DOHH2 (cell line): ENCODE measurements around the gene HBP1.
"Not testable (repeated sequence)": the region's sequence is repeated elsewhere in the genome, so short reads cannot be mapped to it uniquely, and the experiment has no call there.

ENCODE experiments used
- H3F3A ChIP-seq: fragments of 200-600 bp; sonication (generic), shearing (Covaris generic); 2 replicates; pipeline ENCODE4 v1.6.0; 2016; ENCODE audit warnings: antibody characterized with exemption, mild to moderate bottlenecking; ENCODE audit not compliant: control insufficient read depth, insufficient read depth
- H3K27ac ChIP-seq: fragments of 200-600 bp; sonication (generic); 2 replicates; pipeline ENCODE4 v1.5.1; 2014; ENCODE audit warnings: low read depth, mild to moderate bottlenecking, low read length, moderate library complexity
- H3K27me3 ChIP-seq: fragments of 200-600 bp; sonication (generic); 2 replicates; pipeline ENCODE4 v1.6.1; 2014; ENCODE audit warnings: mild to moderate bottlenecking, low read length, mixed read lengths; ENCODE audit not compliant: control insufficient read depth
- H3K36me3 ChIP-seq: fragments of 200-600 bp; sonication (generic); 2 replicates; pipeline ENCODE4 v1.6.1; 2014; ENCODE audit warnings: mild to moderate bottlenecking, low read length, moderate library complexity, mixed read lengths; ENCODE audit not compliant: control insufficient read depth
- H3K4me1 ChIP-seq: fragments of 200-600 bp; sonication (generic); 2 replicates; pipeline ENCODE4 v1.6.1; 2014; ENCODE audit warnings: mild to moderate bottlenecking, low read length, mixed read lengths; ENCODE audit not compliant: control insufficient read depth
- H3K4me2 ChIP-seq: fragments of 200-600 bp; sonication (generic); 2 replicates; pipeline ENCODE4 v1.6.0; 2014; ENCODE audit warnings: mild to moderate bottlenecking, low read length, moderate library complexity
- H3K4me3 ChIP-seq: fragments of 200-600 bp; sonication (generic); 2 replicates; pipeline ENCODE4 v1.5.1; 2014; ENCODE audit warnings: mild to moderate bottlenecking, low read length, mixed read lengths
- H3K79me2 ChIP-seq: fragments of 200-600 bp; sonication (generic); 2 replicates; pipeline ENCODE4 v1.6.1; 2014; ENCODE audit warnings: mild to moderate bottlenecking, low read length, mixed read lengths; ENCODE audit not compliant: control insufficient read depth
- H3K9me2 ChIP-seq: fragments of 200-600 bp; sonication (generic); replicated peaks from 2 replicates; pipeline ENCODE4 v1.6.1; 2014; ENCODE audit warnings: mild to moderate bottlenecking, low read length, mixed read lengths; ENCODE audit not compliant: control insufficient read depth
- H3K9me3 ChIP-seq: fragments of 200-600 bp; sonication (generic); 2 replicates; pipeline ENCODE4 v1.6.1; 2014; ENCODE audit warnings: antibody characterized with exemption, low read length, mixed read lengths; ENCODE audit not compliant: control insufficient read depth, insufficient read depth
- H4K20me1 ChIP-seq: fragments of 200-600 bp; sonication (generic); 2 replicates; pipeline ENCODE4 v1.6.0; 2014; ENCODE audit warnings: low read depth, mild to moderate bottlenecking, antibody characterized with exemption, low read length, moderate library complexity; ENCODE audit not compliant: control insufficient read depth, insufficient read depth
- CTCF ChIP-seq: fragments of 200-600 bp; sonication (generic); IDR thresholded peaks from one replicate; pipeline ENCODE4 v1.5.1; 2014; ENCODE audit warnings: antibody characterized with exemption, mild to moderate bottlenecking, low read depth, low read length; ENCODE audit not compliant: poor library complexity, severe bottlenecking
- EZH2phosphoT487 ChIP-seq: fragments of 200-600 bp; sonication (generic); IDR thresholded peaks from 2 replicates; pipeline ENCODE4 v1.6.1; 2017; ENCODE audit warnings: borderline replicate concordance, mild to moderate bottlenecking, antibody characterized with exemption, low read length, moderate library complexity, mixed read lengths

Gene HBP1

DNA sequence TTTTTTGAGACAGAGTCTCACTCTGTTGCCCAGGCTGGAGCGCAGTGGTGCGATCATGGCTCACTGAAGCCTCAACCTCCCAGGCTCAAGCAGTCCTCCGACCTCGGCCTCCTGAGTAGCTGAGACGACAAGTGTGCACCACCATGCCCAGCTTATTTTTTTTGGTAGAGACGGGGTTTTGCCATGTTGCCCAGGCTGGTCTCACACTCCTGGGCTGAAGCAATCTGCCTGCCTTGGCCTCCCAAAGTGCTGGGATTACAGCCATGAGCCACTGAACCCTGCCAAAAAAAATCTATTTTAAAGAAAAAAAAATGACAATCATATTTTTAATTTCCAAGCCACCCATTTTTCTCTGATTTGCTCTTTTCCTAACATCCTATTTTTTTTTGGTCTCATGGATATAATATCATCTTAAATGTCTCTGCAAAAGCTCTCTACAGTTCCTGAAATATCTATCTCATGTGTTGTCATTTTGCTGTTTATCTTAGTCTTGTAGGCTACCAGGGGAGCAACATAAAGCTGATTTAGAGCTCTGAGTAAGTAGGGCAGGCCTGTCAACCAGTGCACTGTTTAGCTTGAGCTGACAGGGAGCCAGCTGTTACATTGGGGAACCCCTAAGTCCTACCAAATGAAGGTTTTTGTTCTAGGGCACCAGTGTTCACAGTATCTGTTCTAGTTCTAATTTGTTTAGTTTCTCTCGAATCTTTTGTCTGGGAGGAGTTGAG, 29.9 kb upstream of the HBP1 start:
- Histone ChIP-seq H3F3A (peaks cover 12% of the 10 kb centered on the region), H3K4me3 (no peak overlapping the region), H3K36me3 (peaks cover 24% of the 10 kb centered on the region), H3K4me2 (no peak overlapping the region), H4K20me1 (no peaks in the 10 kb centered on the region), H3K79me2 (peaks cover 26% of the 10 kb centered on the region), H3K9me2 (no peaks in the 10 kb centered on the region), H3K4me1 (peaks cover 43% of the 10 kb centered on the region), H3K9me3 (no peaks in the 10 kb centered on the region), H3K27ac (no peak overlapping the region), H3K27me3 (no peaks in the 10 kb centered on the region)
- TF ChIP-seq CTCF (no peak), EZH2phosphoT487 (no peak)

- Histone ChIP-seq H3K4me2 (peak overlapping the region; percentile 59), H3F3A (peaks cover 41% of the 10 kb centered on the region), H3K4me3 (peak overlapping the region; percentile 54), H3K4me1 (peaks cover 88% of the 10 kb centered on the region), H3K79me2 (peaks cover 29% of the 10 kb centered on the region), H3K36me3 (peaks cover 40% of the 10 kb centered on the region), H3K27ac (peak overlapping the region; percentile 86)
- not testable (repeated sequence) for H3K9me2 ChIP-seq, H3K9me3 ChIP-seq, H3K27me3 ChIP-seq, H4K20me1 ChIP-seq
Measured at GRCh38 chr7:107143875-107144274, 24.9 kb upstream of the HBP1 start.

GRCh38 chr7:107145067-107145838, 23.6 kb upstream of the HBP1 start:
- peak overlapping the region; percentile 59 for H3K4me2 ChIP-seq

More at GRCh38 chr7:107145067-107145838, 23.6 kb upstream of the HBP1 start:
- no peaks in the 10 kb centered on the region for H3K27me3 ChIP-seq
- peaks cover 88% of the 10 kb centered on the region for H3K4me1 ChIP-seq
- peak overlapping the region; percentile 86 for H3K27ac ChIP-seq
- no peak for TF ChIP-seq CTCF
- no peak for TF ChIP-seq EZH2phosphoT487
- H3K9me2 ChIP-seq: no peaks in the 10 kb centered on the region
- H3K9me3 ChIP-seq: no peaks in the 10 kb centered on the region
- H3K79me2 ChIP-seq: peaks cover 21% of the 10 kb centered on the region
- H3K36me3 ChIP-seq: peaks cover 41% of the 10 kb centered on the region
- H4K20me1 ChIP-seq: no peaks in the 10 kb centered on the region
- H3F3A ChIP-seq: peaks cover 37% of the 10 kb centered on the region
- peak overlapping the region; percentile 54 for H3K4me3 ChIP-seq
